ENCODE results near the gene CD3G.

- TF ChIP-seq CTCF (IDR thresholded peaks at IDR 0.05) = no peak
- TF ChIP-seq ZFX (IDR thresholded peaks at IDR 0.05; ENCODE audit: borderline replicate concordance) = no peak
Measured at GRCh38 chr11:118364956-118365615, 20.9 kb downstream of the CD3G start.
